HEK293 (cell line): ENCODE results near the gene BCL11B.

ENCODE experiments used
- ZNF548 ChIP-seq: fragments of 450-650 bp; formaldehyde crosslinking; IDR thresholded peaks from 2 replicates; pipeline ENCODE4 v1.5.1; 2016; ENCODE audit warnings: missing biosample characterization, missing genetic modification characterization
- ZNF791 ChIP-seq: fragments of 450-650 bp; formaldehyde crosslinking; IDR thresholded peaks from 2 replicates; pipeline ENCODE4 v1.5.1; 2016; ENCODE audit warnings: missing biosample characterization, missing genetic modification characterization

DNA sequence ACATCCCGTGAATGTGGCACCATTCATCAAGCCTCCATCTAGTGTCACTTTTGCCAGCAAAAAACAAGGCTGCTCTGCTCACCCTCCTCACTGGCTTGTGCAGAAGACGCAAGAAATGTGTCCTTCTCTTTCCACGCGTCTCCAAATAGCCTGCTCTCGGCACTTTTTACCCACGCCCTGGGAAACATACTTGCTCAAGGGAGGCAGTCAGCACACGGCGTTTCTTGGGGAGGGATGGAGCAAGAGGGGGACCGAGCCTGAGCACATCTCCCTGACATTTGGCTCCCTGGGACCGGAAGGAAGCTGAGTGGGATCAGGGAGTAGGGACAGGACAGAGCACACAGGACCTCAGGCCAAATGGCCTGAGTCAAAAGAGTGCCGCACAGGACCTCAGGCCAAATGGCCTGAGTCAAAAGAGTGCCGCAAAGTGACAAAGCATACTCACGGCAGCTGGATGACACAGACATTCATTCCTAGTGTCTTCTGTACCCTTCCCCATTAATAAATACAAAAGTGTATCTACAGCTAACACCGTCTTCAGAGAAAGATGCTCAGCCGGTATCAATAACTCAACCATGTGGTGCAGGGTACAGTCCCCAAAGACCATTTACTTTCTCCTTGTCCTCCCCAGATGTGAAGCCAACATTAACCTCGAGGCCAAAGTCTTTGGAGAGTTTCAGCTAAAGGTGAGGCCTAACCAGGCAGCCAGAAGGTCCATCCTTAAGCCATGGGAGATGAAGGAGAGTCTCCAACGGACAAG is 7.1 kb downstream of the BCL11B start:
- TF ChIP-seq ZNF548 (no peak), ZNF791 (tag by site-specific recombination) (no peak)
